Fibroblast of pulmonary artery (primary cell): ENCODE measurements around the gene TRMT1.

Source experiments
- DNase-seq: peaks from one replicate; pipeline ENCODE4 v3.0.0-alpha.2; 2010; ENCODE audit warnings: low read depth
- H3K4me3 ChIP-seq: replicated peaks from 2 replicates; pipeline ENCODE4 v1.5.1; 2011; ENCODE audit warnings: low read depth, mild to moderate bottlenecking, control low read depth, low read length, moderate library complexity
- TF ChIP-seq, protein P1 (sequence below): IDR thresholded peaks from 2 replicates; pipeline ENCODE4 v1.5.1; 2011; ENCODE audit warnings: mild to moderate bottlenecking, control low read depth, low read length, inconsistent platforms; ENCODE audit errors: missing control alignments

Gene TRMT1

DNA sequence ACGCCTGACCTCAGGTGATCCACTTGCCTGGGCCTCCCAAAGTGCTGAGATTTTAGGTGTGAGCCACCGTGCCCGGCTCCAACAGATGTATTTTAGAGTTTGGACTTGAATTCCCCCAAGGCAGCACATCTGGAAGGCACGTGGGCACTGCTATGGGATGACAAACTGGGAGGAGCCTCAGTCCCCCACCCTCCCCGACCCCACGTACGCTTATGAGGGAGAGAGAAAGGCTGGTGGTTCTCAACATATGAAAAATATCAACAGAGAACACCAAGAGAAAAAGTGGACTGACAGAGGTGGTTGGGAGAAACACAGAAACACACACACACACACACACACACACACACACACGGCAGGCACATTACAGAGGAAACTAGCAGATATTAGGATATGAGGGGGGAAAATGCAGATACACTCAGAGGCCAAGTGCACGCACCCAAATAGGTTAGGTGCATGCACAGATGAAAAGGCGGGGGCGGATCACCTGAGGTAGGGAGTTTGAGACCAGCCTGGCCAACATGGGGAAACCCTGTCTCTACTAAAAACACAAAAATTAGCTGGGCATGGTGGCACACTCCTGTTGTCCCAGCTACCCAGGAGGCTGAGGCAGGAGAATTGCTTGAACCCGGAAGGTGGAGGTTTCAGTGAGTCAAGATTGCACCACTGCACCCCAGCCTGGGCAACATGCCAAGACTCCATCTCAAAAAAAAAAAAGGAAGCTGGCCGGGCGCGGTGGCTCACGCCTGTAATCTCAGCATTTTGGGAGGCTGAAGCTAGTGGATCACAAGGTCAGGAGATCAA, 30.4 kb upstream of the TRMT1 start:
- DNase-seq, result peak; percentile 67
- no peak overlapping the region for H3K4me3 ChIP-seq
- TF ChIP-seq, protein P1, sequence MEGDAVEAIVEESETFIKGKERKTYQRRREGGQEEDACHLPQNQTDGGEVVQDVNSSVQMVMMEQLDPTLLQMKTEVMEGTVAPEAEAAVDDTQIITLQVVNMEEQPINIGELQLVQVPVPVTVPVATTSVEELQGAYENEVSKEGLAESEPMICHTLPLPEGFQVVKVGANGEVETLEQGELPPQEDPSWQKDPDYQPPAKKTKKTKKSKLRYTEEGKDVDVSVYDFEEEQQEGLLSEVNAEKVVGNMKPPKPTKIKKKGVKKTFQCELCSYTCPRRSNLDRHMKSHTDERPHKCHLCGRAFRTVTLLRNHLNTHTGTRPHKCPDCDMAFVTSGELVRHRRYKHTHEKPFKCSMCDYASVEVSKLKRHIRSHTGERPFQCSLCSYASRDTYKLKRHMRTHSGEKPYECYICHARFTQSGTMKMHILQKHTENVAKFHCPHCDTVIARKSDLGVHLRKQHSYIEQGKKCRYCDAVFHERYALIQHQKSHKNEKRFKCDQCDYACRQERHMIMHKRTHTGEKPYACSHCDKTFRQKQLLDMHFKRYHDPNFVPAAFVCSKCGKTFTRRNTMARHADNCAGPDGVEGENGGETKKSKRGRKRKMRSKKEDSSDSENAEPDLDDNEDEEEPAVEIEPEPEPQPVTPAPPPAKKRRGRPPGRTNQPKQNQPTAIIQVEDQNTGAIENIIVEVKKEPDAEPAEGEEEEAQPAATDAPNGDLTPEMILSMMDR, result no peak

DNA sequence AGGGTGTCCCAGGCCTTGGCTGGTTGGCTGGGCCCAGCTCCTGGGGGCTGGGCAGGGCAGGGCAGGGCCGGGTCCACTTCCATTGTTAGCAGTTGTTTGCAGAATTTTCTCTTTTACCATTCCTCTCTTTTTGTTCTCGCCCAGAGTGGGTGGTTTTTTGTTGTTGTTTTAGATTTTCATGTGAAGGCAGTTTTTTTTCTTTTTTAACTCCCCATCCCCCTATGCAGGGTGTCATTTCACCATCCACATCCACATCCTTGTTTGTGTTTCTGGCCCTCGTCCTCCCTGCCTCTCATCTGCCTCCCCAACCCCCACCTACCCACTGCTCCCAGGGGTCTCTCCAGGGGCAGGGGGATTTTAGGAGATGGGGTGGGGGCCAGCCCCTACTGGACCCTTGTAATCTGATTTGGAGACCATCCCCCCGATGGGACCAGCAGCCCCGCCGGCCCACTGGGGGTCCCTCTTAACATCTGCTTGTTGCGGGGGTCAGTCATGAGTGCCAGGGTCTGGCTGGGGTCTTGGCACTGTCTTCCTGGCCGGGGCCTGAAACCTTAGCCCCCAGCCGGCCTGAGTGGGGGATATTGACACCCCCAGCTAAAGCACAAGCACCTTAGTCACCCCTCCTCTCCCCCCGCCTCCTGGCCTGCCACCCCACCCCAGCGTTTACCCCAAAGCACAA, 23.2 kb upstream of the TRMT1 start:
- TF ChIP-seq, protein P1, result no peak
- no peak for DNase-seq
- H3K4me3 ChIP-seq, result no peak overlapping the region

DNA sequence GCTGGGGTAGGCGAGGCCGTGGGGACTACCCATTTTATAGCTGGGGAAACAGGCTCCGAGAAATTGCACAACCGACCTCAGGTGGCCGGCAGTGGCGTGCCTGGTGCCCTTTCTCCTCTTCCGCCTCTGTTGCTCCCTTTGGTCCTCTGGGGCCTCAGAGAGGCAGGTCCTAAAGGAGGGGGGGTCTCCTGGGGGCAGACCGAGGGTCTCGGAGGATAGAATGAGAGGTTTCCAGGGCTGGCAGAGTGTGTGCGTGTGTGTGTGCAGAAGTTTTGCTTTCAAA, 22.3 kb upstream of the TRMT1 start:
- no peak overlapping the region for H3K4me3 ChIP-seq
- no peak for DNase-seq
- TF ChIP-seq, protein P1, result no peak

DNA sequence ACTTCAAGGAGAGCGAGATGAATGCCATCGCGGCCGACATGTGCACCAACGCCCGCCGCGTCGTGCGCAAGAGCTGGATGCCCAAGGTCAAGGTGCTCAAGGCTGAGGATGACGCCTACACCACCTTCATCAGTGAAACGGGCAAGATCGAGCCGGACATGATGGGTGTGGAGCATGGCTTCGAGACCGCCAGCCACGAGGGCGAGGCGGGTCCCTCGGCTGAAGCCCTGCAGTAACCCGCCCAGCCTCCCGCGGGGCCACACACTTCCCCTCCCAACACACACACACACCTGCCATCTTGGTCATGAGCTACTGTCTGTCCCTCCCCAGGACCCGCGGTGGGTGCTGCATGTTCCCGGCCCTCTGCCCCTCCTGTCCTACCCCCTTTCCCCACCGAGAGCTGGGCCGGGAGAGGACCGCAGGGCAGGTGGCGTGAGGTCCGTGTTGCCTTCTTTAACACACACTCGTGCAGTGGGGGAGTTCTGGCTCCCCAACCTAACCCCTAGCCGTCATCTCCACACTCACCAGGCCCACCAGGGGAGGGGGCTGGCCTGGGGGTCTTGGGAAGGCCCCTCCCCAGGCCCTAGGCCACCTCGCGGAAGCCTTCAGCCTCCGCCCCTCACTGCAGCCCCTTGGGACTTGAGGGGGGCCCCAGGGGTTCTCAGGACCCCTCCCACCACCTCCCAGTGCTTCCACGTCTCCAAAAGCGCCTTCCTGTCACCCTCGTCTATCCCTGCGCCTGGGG, 21.8 kb upstream of the TRMT1 start:
- H3K4me3 ChIP-seq, result no peak overlapping the region
- TF ChIP-seq, protein P1, result no peak
- DNase-seq, result no peak

DNA sequence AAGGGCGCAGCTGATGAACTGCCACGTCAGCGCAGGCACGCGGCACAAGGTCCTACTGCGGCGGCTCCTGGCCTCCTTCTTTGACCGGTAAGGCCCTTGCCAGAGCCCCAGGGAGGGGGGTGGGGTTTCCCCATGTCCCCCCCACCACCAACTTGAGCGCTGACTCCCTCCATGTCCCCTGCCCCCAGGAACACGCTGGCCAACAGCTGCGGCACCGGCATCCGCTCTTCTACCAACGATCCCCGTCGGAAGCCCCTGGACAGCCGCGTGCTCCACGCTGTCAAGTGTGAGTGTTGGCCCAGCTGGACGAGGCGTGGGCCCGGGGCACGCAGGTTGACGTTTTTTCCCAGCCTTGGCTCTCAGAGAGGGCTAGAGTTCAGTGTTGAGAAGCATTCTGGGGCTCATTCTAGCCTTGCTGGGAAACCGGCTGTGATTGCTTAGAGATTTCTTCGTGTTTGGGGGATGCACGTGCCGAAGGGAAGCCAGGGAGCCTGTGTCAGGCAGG, 20.8 kb upstream of the TRMT1 start:
- no peak for DNase-seq
- TF ChIP-seq, protein P1, result no peak
- H3K4me3 ChIP-seq, result no peak overlapping the region

DNA sequence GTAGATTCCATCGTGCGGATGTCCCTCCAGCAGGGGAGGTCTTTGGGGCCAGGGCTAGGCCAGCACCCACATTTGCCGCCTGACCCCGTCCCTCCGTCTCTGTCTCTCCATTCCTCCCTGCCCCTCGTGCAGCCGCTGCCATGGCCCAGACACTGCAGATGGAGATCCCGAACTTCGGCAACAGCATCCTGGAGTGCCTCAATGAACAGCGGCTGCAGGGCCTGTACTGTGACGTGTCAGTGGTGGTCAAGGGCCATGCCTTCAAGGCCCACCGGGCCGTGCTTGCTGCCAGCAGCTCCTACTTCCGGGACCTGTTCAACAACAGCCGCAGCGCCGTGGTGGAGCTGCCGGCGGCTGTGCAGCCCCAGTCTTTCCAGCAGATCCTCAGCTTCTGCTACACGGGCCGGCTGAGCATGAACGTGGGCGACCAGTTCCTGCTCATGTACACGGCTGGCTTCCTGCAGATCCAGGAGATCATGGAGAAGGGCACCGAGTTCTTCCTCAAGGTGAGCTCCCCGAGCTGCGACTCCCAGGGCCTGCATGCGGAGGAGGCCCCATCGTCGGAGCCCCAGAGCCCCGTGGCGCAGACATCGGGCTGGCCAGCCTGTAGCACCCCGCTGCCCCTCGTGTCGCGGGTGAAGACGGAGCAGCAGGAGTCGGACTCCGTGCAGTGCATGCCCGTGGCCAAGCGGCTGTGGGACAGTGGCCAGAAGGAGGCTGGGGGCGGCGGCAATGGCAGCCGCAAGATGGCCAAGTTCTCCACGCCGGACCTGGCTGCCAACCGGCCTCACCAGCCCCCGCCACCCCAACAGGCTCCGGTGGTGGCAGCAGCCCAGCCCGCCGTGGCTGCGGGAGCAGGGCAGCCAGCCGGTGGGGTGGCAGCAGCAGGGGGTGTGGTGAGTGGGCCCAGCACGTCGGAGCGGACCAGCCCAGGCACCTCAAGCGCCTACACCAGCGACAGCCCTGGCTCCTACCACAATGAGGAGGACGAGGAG, 18.8 kb upstream of the TRMT1 start:
- H3K4me3 ChIP-seq, result no peak overlapping the region
- TF ChIP-seq, protein P1, result no peak
- no peak for DNase-seq
